SKM-1 treated with dmso at 0.1 percent for 144 hours (cell line): ENCODE measurements around the gene ZNF318.
"Not testable (repeated sequence)": the region's sequence is repeated elsewhere in the genome, so short reads cannot be mapped to it uniquely, and the experiment has no call there.

ENCODE experiments used
- DNase-seq: peaks from one replicate; lab custom pipeline; 2025; ENCODE audit not compliant: unreplicated experiment; lab: John Stamatoyannopoulos, UW

ZNF318 gene

DNA sequence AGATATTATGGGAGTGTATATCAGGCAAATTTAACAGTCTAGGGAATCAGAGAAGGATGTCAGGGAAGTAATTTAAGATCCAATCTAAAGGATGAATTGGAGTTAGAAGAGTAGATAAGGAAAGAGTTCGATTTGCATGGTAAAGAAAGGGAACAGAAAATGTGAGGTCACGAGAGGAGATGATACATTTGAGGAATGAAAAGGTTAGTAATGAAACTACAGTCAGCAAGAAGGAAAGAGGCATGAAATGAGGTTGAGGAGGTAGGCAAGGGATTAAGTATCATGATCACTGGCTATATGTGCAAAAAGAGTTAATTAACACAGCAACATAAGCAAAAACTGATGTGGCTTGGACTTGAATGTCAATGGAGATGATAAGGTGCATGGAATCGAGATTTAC lies 22.4 kb downstream of the ZNF318 start:
- no peak for DNase-seq

DNA sequence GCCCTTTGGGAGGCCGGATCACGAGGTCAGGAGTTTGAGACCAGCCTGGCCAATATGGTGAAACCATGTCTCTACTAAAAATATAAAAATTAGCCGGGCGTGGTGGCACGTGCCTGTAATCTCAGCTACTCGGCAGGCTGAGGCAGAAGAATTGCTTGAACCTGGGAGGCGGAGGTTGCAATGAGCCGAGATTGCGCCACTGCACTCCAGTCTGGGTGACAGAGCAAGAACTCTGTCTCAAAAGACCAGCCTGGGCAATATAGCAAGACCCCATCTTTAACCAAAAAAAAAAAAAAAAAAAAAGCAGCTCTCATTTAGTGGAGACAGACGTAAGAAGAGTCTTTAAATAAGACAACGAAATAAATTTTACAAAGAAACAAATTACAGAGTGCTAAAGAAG lies 23.2 kb downstream of the ZNF318 start:
- DNase-seq, result not testable (repeated sequence)

DNA sequence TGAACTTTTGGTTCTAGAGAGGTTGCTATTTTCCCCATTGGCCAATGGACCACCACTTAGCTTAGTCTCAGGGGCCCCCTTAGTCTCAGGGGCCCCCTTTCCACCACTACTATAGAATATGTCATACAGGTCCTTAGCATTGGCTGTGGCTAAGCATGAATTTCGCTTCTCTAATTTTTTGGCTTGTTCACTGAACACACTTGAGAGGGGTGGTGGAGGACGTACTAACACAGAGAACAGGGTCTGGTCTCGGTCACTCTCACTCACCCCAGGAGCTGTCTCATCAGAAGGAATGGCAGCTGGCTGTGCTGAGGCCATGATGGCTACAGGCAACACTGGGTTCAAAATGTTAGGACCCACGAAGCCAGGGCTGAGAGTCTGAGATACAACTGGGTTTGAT lies 30.3 kb downstream of the ZNF318 start:
- DNase-seq, result no peak

DNA sequence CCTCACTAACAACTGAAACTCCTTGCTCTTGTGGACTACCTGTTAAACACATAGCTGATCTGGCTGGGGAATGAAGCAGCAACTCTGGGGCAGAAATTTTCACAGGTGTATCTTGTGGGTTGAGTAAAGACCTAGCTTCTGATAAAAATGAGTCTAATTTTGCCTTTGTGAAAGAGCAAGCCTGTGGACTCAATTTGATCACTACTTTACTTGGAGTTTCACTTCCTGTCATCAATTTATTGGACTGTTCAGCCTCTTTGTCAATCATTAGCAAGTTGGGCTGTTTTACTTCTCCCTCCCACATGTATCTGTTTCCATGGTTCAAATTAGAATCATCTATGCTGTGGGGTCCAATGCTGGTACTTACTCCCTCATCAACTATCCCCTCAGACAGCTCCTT lies 31.2 kb downstream of the ZNF318 start:
- no peak for DNase-seq

DNA sequence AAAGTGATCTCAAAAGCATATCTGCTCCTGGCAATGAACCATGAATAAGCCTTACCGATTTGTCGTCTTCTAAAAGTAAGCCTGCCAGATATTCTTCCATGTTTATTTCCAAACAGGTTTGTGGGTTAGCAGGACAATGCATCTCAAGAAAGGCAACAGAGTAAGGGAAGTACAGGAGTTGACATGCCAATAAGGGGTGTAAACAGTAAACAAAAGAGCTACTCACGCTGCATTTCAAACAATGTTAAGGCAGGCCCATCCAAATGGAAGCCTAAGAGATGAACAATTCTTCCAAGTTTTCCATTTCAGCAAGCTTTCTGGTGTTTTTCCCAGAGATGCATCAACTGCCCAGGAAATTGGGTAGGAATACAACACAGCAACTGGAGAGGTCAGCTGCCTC lies 33.1 kb downstream of the ZNF318 start:
- DNase-seq, result no peak

DNA sequence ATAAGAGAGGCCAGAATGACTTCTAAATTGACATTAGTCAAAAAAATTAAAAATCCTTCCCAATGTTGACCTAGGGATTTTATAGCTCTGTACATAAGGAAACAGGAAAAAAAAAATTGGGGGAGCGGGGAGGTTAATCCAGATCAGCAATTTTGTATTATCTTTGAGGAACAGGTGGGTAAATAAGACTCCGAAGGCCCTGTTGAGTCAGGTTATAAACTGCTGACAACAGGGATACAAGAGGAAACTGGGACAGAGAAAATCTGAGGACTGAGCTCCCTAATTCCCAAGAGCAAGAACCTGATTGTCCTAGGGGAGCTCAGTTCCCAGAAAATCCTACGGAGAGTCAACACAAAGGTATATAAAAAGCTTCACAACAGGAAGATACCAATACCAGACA lies 34.0 kb downstream of the ZNF318 start:
- no peak for DNase-seq

DNA sequence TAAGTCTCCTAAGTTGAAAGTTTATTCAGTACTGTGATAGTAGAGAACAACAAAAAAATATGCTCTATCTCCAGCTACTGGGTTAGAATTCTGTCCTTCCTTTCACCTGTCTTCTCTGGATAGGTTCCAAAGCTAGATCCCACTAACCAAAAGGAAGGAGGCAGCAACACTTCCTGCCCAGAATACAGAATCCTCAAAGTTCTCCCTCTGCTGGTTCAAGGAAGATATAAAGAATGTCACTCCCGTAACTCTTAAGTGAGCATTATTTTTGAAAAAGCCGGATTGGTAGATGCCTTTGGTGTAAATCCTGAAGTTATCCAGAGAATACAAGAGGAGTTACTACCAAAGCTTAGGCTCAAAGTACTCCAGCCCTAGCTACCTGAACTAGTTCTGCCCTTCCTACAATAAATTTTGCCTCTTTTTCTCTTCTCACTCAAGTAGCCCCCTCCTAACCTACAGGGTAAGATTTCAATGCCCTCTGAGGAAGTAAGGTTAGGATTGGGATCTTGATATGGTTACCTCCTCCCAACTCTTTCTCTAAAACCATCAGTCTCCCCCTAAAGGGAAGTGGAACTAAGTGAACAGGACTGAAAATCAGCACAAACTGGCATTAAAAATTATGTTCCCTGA lies 34.9 kb downstream of the ZNF318 start:
- peak; percentile 37 for DNase-seq

DNA sequence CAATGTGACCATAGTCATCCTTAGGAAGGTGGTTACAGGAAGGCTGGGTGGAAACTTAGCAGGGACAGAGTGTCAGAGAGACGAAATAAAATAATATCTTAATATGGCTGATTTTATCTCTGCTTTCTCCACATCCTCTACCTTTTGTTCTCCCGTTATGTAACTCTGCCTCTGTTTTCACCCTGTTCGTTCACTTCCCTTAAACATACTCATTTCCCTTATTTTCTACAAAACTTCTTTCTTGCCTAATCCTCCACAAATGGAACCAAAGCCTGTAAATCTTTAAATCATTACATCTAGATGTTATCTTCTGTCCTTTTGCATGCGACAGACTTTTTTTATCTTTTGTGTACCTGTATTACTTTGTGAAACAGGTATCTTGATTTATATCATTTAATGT lies 37.6 kb downstream of the ZNF318 start:
- peak; percentile 86 for DNase-seq

DNA sequence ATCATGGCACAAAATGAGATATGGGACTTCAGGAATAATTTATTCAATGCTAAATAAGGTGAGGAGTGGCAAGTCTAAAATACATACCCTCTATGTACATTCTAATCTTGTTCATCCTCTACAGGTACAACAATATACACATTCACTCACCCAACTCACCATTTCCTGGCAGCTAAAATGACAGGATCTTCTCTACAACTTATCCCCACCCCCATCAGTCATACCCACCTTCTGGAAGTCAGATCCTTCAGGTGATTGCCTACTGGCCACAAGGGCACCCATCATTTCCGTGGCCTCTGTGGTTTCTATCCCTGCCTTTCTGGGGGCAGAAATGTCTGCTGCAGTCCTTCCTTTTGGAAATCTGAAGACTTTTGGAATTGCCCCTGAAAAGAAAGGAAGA lies 38.0 kb downstream of the ZNF318 start:
- DNase-seq, result no peak

DNA sequence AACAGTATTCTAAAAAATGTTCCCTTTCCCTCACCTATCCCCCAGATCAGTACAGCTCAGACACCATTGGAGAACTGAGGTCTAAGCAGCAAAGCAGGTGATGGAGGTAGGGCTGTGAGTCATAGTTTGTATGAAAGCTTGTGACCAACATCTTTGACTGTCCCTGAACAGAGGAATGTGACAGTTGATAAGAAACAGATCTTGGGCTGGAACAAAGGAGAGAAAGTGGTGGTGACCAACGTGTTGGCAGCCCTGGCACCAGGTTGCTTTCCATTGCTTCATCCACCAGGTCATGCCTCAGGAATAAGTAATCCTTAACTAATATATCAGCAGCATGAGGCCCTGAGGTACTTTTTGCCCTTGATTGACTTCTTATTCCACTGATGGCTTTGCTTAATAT lies 40.9 kb downstream of the ZNF318 start:
- no peak for DNase-seq

DNA sequence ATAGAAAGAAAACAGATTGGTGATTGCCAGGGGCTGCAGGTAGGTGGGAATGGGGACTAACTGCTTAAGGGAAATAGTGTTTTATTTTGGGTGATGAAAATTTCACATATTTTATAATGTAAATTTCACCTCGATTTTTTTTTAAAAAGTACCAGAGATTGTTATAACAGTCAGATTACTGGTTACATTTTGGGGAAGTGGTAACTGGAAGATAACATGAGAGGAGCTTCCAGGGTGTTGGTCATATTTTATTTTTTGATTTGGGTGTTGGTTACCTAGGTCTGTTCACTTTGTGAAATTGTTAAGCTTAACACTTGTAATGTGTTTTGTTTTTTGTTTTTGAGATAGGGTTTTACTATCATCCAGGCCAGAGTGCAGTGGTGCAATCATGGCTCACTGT lies 43.6 kb downstream of the ZNF318 start:
- no peak for DNase-seq

DNA sequence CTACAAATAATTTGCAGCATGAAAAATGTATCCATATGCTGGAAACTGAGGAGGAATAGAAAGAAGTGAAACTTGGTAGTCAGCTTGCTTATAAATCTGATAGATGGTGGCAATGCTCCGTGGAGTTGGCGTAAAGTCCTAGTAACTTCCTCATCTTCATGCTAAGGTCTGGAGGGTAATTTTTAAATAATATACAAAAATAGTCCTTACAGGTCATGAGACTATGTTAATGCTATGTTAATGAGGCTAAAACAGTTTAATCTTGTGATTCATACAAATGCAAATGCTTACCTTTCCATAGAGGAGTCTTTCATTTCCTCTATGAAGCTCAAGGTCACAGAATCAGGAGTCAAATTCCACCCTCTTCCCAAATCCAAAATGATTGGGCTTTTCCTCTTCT lies 51.4 kb downstream of the ZNF318 start:
- DNase-seq, result no peak

DNA sequence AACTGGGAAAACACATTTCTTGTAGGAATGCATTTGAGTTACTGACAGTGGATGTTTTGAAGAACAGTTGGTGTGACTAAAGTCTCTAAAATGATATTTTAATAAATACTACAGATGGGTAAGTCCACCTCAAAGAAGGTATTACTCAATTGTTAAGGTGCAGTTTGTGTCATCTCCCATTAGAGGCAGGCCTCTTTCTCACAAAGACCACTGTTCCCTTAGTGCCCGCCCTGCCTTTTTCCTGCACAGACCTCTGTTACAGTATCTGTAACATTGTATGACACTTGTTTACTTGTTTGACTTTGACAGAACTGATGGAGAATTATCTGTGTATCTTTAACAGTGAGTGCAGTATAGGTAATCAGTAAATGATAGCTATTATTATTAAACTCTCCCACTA lies 55.6 kb downstream of the ZNF318 start:
- DNase-seq, result no peak

DNA sequence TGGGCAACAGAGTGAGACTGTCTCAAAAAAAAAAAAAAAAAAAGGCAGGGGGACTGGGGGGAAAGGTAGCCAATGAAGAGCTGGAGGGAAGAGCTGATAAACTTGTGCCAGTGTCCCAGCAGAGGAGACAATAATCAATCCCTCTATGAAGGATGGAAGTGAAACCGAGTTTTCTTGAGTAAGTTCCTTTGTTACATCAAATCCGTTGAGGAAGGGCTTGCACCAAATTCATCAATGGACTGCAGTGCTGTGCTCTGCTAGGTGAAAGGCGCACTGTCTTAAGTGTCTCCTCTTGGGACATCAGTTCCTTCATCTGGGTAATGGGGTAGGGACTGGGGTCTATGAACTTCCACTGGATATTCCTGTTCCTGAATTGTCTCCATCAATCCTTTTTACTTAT lies 57.8 kb downstream of the ZNF318 start:
- peak; percentile 49 for DNase-seq

DNA sequence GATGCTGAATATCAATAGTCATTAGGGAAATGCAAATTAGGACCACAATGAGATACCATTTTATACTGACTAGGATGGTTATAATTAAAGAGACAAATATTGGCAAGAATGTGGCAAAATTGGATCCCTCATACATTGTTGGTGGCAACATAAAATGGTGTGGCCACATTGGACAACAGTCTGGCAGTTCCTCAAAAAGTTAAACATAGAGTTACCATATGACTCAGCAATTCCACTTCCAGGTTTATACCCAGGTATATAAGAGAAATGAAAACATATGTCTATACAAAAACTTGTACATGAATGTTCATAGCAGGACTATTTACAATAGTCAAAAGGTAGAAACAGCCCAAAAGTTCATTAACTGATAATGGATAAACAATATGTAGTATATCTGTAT lies 58.8 kb downstream of the ZNF318 start:
- peak; percentile 77 for DNase-seq

DNA sequence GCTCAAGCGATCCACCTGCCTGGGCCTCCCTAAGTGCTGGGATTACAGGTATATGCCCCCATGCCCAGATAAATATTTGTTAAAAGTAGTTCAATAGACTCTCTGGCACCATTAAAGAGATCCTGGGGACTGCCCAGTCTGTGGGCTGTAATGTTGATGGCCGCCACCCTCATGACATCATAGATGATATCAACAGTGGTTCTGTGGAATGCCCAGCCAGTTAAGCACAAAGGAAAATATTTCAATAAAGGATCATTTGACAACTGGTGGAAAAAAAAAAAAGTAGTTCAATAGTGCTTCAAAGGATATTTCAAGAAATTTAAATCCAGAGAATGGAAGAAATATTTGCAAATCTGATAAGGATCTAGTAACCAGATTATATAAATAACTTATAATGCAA lies 59.3 kb downstream of the ZNF318 start:
- no peak for DNase-seq

DNA sequence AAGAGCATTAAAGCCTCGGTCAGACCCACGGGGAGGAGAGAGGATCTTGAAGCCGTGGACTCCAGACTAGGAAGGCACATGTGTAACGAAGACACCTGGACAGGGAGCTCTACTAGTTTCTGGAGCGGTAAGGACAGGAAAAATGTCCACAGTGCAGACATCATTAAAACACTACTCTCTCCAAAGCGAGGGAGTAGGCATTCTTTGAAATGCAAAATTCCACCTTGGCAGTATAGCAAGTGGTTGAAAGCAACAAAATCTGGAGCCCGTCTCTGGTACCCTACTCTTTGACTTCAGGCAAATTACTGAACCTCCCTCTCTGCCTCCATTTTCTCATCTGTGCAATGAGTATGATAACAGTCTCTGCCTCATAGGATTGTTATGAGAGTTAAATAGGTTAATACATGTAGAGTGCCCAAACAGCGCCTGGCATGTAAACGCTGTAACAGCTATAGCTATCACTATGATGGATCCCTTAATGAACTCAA lies 60.4 kb downstream of the ZNF318 start:
- no peak for DNase-seq

DNA sequence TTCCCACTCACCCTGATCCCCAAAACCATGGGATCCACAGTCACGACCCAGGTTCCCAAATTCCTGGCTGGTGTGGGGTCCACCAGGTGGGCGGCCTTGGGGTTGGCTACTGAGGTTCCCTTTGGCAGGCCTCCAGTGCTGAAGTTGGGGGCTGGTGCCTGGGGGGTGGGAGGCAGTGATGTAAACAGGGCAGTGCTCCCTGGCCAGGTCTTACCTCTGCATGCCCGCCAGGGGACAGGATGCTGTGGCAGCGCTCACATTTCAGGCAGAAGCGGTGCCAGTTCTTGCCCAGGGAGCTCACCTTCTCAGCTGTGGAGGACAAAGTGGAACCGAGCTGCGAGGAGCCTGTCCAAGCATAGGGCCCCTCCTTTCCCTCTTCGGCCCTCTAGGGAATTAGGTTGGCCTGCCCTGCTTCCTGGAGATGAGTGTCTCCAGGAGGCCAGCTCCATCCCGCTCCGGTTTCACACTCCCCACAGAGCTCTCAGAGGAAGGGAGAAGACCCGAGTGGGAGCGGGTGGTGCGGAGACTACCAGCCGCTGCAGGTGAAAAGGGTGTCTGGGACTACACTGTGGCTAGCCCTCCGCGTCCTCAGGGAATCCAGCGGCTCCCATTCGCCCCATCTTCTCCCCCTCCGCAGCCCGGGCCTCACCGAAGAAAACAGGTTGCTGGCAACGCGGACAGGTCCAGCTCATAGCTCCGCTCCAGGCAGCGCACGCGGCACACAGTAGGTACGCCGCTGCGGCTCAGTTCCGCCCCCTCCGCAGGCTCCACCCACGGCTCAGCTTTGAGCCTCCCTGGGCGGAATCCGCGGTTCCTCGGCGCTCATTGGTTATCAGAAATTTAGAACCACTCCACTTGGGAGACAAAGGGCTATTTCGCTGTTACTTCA lies 61.1 kb downstream of the ZNF318 start, which contains the start of gene CRIP3:
TSS of gene CRIP3 (minus strand) at position 726 of the 889 bp plus-strand sequence. CDS start at position 692, 34 bp downstream.
- DNase-seq, result peak; percentile 41

DNA sequence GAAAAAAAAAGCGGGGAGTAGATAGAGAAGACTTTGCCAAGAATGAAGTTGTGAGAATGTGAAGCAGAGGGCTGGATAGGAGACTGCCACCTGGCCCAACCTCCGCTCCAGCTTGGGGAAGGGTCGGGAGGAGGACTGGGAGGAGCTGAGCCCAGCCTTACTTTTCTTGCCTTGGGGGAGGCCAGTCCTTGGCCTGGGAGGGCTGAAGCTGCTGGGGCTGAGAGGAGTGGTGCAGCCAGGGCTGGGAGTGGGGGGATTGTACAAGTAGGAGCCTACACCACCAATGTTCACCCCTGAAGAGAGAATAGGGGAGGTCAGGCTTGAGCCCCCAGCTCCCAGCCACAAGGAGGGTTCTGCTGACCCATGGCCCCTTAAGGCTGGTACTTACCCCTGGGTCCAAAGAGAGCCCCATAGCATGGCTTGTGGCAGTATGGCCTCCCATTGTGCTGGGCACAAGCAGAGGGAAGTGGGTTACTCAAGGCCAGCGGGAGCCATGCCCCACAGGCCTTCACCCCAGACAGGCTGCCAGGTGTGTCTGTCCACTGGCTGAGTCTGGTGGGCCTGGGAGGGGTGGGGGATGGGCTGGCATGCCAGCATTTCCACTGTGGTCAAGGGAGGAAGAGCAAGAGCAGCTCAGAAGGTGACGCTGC lies 61.9 kb downstream of the ZNF318 start:
- DNase-seq, result no peak

DNA sequence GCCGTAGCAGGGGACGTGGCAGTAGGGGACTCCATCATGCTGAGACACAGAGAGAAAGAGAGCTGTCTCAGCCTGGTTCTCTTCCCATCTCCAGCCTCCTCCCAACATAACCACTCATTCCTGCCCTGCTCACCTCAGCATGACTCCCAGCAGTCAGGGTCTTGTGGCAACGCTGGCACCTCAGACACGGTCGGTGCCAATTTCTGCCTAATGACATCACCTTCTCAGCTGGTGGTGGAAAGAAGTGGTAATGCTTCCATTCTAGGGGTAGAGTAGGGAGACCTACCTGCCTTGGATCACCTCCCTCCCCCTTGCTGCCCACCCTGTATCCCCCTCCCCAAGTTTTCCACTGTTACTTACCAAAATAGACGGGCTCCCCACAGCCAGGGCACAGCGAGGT lies 63.4 kb downstream of the ZNF318 start:
- no peak for DNase-seq

DNA sequence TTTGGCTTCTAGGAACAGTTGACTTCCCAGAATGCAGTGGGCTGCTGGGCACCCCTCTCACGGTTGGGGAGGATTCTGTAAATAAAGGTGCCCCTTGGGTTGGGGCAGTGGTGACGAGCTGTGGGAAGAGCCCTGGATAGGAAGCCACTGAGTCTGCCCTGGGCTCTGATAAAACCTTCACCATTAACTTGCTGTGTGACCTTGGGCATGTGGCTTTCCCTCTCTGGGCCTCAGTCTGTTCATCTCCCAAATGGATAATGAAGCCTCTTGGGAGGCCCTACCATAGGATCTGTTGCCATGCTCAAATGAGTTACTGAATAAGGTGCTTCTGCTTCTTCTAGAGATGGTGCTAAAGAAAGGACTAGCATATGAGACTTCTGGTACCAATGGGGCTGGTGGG lies 64.6 kb downstream of the ZNF318 start:
- DNase-seq, result no peak

DNA sequence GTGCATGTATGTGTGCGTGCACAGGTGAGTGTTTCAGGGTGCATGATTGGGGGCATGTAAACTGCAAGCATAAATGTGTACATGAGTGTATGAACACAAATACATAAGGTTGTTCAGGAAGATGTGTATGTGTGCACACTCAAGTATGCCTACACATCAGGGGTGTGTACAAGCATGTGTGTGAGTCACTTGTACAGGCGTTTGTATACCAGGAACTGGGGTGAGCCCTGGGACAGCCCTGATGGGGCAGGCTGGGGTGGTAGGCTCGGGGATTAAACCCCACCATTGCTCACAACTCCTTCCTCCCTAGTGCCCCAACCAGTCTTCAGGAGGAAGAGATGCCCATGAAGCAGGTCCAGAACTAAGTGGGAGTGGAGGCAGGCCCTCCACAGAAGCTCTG lies 65.1 kb downstream of the ZNF318 start:
- DNase-seq, result no peak
